Fibroblast of skin of abdomen (primary cell): ENCODE measurements around the gene MYO1B.

Source experiments
- DNase-seq: peaks from one replicate; pipeline ENCODE4 v3.0.0-alpha.2; 2013

The MYO1B gene

GRCh38 chr2:191299866-191300265 lies 54.7 kb downstream of the MYO1B start:
- peak; percentile 45 for DNase-seq

- no peak for DNase-seq
Measured at GRCh38 chr2:191301971-191302370, 56.8 kb downstream of the MYO1B start.

- no peak for DNase-seq
Measured at GRCh38 chr2:191302459-191303139, 57.4 kb downstream of the MYO1B start.

GRCh38 chr2:191303140-191304005 lies 58.2 kb downstream of the MYO1B start:
- no peak for DNase-seq

GRCh38 chr2:191304939-191305875 lies 60.0 kb downstream of the MYO1B start:
- peak; percentile 70 for DNase-seq

GRCh38 chr2:191308026-191308425 lies 62.8 kb downstream of the MYO1B start:
- no peak for DNase-seq

- DNase-seq, result no peak
Measured at GRCh38 chr2:191311156-191311555, 66.0 kb downstream of the MYO1B start.

- peak; percentile 88 for DNase-seq
Measured at GRCh38 chr2:191311627-191312026, 66.4 kb downstream of the MYO1B start.

GRCh38 chr2:191312163-191312562 lies 67.0 kb downstream of the MYO1B start:
- no peak for DNase-seq

GRCh38 chr2:191312662-191313061 lies 67.5 kb downstream of the MYO1B start:
- no peak for DNase-seq

GRCh38 chr2:191314697-191315364 lies 69.6 kb downstream of the MYO1B start:
- DNase-seq, result no peak

GRCh38 chr2:191315365-191315752 lies 70.2 kb downstream of the MYO1B start:
- DNase-seq, result no peak

GRCh38 chr2:191316246-191316994 lies 71.2 kb downstream of the MYO1B start:
- DNase-seq, result peak; percentile 85

- DNase-seq, result peak; percentile 69
Measured at GRCh38 chr2:191318037-191318728, 73.0 kb downstream of the MYO1B start.

GRCh38 chr2:191318729-191319078 lies 73.5 kb downstream of the MYO1B start:
- peak; percentile 76 for DNase-seq

- peak; percentile 58 for DNase-seq
Measured at GRCh38 chr2:191319186-191319585, 74.0 kb downstream of the MYO1B start.

GRCh38 chr2:191320881-191321280 lies 75.7 kb downstream of the MYO1B start:
- no peak for DNase-seq

GRCh38 chr2:191321861-191322662 lies 76.9 kb downstream of the MYO1B start:
- peak; percentile 82 for DNase-seq

GRCh38 chr2:191322828-191323506 lies 77.8 kb downstream of the MYO1B start:
- DNase-seq, result no peak
